Stimulated activated memory B cell treated with anti-CD40 and anti-IgM and Interleukin-4, amounts not matched to agents 10 μg/mL and 1 μg/mL and 100 μg/mL, for 72 hours (primary cell): Measurements from ENCODE around the gene NR1H4.
"Not testable (repeated sequence)": the region's sequence is repeated elsewhere in the genome, so short reads cannot be mapped to it uniquely, and the experiment has no call there.

Experiments used
- ATAC-seq: fragments of 150-1000 bp; cut with Tn5 transposase; 2 replicates; pipeline ENCODE4 v1.10.0; 2021
- H3K27ac Mint-ChIP-seq: one replicate; pipeline ENCODE4 v1.8.0; 2022; ENCODE audit warnings: mild to moderate bottlenecking, mixed read lengths
- H3K27me3 Mint-ChIP-seq: one replicate; pipeline ENCODE4 v1.8.0; 2022; ENCODE audit warnings: mixed read lengths
- H3K36me3 Mint-ChIP-seq: one replicate; pipeline ENCODE4 v1.8.0; 2022; ENCODE audit warnings: mixed read lengths
- H3K4me1 Mint-ChIP-seq: one replicate; pipeline ENCODE4 v1.8.0; 2022; ENCODE audit warnings: mixed read lengths
- H3K4me3 Mint-ChIP-seq: one replicate; pipeline ENCODE4 v1.8.0; 2022; ENCODE audit warnings: mild to moderate bottlenecking, moderate library complexity, mixed read lengths
- H3K9me3 Mint-ChIP-seq: one replicate; pipeline ENCODE4 v1.8.0; 2022; ENCODE audit warnings: mixed read lengths

Gene NR1H4

DNA sequence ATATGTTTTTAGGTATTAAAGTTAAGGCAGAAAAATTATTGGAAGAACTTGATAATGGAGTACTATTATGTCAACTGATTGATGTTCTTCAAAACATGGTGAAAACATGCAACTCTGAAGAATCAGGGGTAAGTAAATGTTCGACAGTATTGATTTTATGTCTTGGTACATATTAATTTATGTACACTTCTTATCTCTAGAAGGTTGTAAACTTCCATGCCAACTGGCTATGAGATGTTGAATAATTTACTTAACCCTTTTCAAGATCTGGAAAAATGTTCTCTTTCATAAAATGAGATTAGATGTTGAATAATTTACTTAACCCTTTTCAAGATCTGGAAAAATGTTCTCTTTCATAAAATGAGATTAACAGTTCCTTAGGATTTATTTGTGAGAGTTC, 128.0 kb downstream of the NR1H4 start:
- Mint-ChIP-seq H3K4me3 (no peak overlapping the region), H3K27ac (no peak overlapping the region), H3K27me3 (no peaks in the 10 kb centered on the region), H3K36me3 (no peaks in the 10 kb centered on the region), H3K9me3 (no peaks in the 10 kb centered on the region), H3K4me1 (no peaks in the 10 kb centered on the region)
- no peak for ATAC-seq

DNA sequence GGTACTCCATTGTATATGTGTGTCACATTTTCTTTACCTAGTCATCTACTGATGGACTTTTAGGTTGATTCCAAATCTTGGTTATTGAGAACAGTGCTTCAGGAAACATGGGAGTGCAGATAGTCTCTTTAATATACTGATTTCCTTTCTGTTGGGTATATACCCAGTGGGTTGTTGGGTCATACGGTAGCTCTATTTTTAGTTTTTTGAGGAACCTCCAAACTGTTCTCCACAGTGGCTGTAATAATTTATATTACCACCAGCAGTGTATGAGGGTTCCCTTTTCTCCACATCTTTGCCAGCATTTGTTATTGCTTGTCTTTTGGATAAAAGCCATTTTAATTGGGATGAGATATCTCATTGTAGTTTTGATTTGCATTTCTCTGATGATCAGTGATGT, 129.3 kb downstream of the NR1H4 start:
- not testable (repeated sequence) for ATAC-seq, H3K9me3 Mint-ChIP-seq

DNA sequence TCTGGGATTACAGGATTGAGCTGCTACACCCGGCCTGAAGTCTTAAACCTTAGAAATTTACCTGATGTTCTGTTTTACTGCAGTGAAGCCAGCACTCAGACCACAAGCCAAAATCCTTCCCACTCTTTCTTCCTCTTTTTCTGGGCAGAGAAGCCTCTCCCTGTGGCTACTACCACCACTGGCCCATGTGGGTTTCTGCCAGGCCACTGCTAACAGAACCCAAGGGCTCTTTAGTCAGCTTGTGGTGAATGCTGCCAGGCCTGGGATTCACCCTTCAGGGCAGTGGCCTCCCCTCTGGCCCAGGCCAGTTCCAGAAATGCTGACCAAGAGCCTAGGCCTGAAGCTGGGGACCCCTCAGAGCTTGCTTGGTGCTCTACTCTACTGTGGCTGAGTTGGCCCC, 135.1 kb downstream of the NR1H4 start:
- H3K4me3 Mint-ChIP-seq: no peak overlapping the region
- no peak overlapping the region for H3K27ac Mint-ChIP-seq
- no peaks in the 10 kb centered on the region for H3K4me1 Mint-ChIP-seq
- no peak for ATAC-seq
- no peaks in the 10 kb centered on the region for H3K36me3 Mint-ChIP-seq
- peaks cover 16% of the 10 kb centered on the region for H3K27me3 Mint-ChIP-seq
- H3K9me3 Mint-ChIP-seq: peaks cover 5% of the 10 kb centered on the region

More for the DNA sequence above, 129.3 kb downstream of the NR1H4 start:
- H3K36me3 Mint-ChIP-seq, H3K27me3 Mint-ChIP-seq, H3K4me1 Mint-ChIP-seq, H3K4me3 Mint-ChIP-seq, H3K27ac Mint-ChIP-seq: not testable (repeated sequence)

DNA sequence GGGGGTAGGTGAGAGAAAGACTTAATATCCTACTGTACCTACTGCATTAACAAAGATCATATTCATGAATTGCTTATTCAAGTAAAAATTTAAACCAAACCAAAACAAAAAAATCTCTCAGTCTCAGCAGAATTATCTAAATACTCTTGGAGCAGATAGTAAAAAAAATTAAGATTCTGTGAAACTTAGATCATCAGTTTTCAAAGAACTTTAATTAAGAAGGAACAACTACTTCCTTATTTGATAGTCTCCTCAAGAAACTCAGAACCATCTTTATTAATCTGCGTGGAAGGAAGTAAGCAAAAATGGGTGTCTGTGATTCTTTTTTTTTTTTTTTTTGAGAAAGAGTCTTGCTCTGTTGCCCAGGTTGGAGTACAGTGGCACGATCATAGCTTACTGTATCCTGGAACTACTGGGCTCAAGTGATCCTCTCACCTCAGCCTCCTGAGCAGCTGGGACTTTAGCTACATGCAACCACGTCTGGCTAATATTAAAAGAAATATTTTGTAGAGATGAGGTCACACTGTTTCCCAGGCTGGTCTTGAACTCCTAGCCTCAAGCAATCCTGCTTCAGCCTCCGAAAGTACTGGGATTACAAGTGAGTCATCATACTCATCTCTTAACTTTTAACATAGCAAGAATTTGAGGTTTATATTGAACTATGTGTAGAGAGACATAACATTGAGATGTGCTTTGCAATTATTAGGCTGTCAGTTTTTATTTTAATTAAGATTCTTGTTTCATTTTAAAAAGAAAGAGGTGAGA, 137.2 kb downstream of the NR1H4 start:
- no peak for ATAC-seq
- peaks cover 5% of the 10 kb centered on the region for H3K9me3 Mint-ChIP-seq
- H3K4me1 Mint-ChIP-seq: no peaks in the 10 kb centered on the region
- H3K27ac Mint-ChIP-seq: no peak overlapping the region
- no peaks in the 10 kb centered on the region for H3K36me3 Mint-ChIP-seq
- H3K4me3 Mint-ChIP-seq: no peak overlapping the region
- peaks cover 16% of the 10 kb centered on the region for H3K27me3 Mint-ChIP-seq

DNA sequence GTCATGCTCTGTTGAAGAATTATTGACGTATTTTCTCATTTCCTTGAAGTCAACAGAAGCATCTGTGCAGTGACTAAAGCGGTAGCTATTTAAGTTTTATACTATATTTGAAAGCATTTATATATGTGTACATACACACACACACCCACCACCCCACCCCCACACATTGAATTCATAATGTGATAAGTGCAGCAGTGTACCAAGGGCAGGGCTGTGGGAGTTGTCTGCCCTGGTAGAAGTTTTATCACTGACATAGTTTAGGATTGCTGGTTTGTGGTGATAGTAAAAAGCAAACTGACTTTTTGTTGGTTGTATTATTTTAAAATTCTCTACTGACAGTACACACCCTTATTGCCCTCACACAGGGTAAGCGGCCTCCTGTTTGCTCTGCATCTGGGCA, 138.9 kb downstream of the NR1H4 start:
- Mint-ChIP-seq H3K4me1 (no peaks in the 10 kb centered on the region), H3K36me3 (no peaks in the 10 kb centered on the region), H3K4me3 (no peak overlapping the region), H3K27ac (no peak overlapping the region), H3K9me3 (peaks cover under 1% of the 10 kb centered on the region), H3K27me3 (peaks cover 10% of the 10 kb centered on the region)
- no peak for ATAC-seq
